ENCODE results near the gene ASTN2.

- TF ChIP-seq EP300 (IDR thresholded peaks at IDR 0.05) (no peak), CHD4 (IDR thresholded peaks at IDR 0.05; ENCODE audit: borderline replicate concordance) (no peak), MAX (IDR thresholded peaks at IDR 0.05) (no peak), PBX3 (IDR thresholded peaks at IDR 0.05) (no peak), CTCF (IDR thresholded peaks at IDR 0.05) (no peak), HDAC2 (IDR thresholded peaks at IDR 0.05) (no peak), POLR2A (IDR thresholded peaks at IDR 0.05; ENCODE audit: low read length) (no peak), ESRRA (IDR thresholded peaks at IDR 0.05; ENCODE audit: borderline replicate concordance, low read length) (no peak)
These were observed 342.6 kb downstream of the ASTN2 start for GRCh38 chr9:117072216-117072615.
